Brain pericyte (primary cell): ENCODE results near the gene UROD.
A peak's percentile ranks its signal among the peaks of the same experiment; 100 is the strongest.
"Not testable (repeated sequence)": the region's sequence is repeated elsewhere in the genome, so short reads cannot be mapped to it uniquely, and the experiment has no call there.

Source experiments
- DNase-seq: peaks from one replicate; pipeline ENCODE4 v3.0.0-alpha.2; 2012; ENCODE audit warnings: low read depth, low spot score

UROD gene

GRCh38 chr1:45011837-45012638, at the start of gene UROD:
UROD (plus strand) TSS chr1:45012254; CDS start chr1:45012266, 12 bp downstream.
- peak; percentile 87 for DNase-seq

GRCh38 chr1:44962729-44963128, 49.3 kb upstream of the UROD start:
- DNase-seq: no peak

DNA sequence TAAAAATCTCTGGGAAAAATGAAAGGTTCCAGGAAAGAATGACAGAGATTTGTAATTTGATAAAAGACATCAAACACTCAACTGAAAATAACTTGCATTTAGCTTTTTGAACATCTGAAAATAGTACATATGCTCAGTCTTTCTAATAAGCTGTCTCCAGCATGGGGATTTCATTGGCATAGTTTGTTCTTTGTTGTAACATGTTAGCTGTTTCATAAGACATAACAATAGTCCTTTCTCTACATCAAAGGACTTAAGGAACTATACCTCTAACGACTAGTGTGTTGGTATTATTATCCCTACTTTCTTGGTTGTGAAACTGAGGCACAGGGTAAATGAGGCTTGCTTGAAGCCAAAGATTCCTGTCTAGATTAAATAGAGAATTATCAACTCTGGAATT, 47.7 kb upstream of the UROD start:
- DNase-seq: no peak

GRCh38 chr1:44970317-44970716, 41.7 kb upstream of the UROD start:
- no peak for DNase-seq

DNA sequence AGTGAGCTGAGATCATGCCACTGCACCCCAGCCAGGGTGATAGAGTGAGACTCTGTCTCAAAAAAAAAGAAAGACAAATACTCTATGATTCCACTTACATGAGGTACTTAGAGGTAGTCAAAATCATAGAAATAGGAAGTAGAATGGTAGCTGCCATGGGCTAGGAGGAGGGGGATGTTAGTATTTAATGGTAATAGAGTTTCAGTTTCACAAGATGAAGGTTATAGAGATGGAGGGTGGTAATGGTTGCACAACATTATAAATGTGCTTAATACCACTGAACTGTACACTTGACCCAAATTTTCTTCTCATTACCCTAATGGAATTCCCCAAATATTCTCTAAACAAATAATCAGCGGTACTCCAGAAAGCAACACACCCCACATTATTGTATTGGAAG, 38.4 kb upstream of the UROD start:
- no peak for DNase-seq

GRCh38 chr1:44976252-44976651, 35.8 kb upstream of the UROD start:
- DNase-seq: no peak

DNA sequence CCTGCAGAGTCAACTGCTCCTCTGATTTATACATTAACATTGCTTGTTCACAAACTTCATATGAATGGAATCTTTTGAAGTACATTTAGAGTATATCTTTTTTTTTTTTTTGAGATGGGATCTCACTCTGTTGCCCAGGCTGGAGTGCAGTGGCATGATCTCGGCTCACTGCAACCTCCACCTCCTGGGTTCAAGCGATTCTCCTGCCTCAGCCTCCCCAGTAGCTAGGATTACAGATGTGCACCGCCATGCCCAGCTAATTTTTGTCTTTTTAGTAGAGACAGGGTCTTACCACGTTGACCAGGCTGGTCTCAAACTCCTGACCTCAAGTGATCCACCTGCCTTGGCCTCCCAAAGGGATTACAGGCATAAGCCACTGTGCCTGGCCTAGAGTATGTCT, 34.7 kb upstream of the UROD start:
- not testable (repeated sequence) for DNase-seq

GRCh38 chr1:44985747-44986359, 26.2 kb upstream of the UROD start:
- DNase-seq: no peak

DNA sequence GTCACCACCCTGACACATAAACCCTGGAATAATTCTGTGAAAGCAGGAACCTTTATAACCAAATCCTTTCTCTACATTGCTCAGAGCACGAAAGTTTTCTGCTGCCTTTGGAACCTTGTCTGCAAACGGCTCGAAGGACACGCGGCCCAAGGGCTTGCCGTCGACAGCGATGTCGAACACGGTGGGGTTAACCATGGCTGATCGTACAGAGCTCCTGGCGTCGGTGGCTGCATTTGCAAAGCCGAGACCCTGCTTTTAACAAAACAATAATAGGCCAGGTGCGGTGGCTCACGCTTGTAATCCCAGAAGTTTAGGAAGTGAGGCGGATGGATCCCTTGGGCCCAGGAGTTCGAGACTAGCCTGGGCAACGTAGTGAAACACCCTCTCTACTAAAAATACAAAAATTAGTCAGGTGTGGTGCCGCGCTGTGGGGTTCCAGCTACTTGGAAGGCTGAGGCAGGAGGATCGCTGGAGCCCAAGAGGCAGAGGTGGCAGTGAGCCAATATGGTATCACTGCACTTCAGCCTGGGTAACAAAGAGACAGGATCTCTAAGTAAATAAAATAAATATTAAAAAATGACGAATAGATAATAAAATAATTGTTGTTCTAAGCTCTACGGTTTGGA, 23.4 kb upstream of the UROD start:
- no peak for DNase-seq

DNA sequence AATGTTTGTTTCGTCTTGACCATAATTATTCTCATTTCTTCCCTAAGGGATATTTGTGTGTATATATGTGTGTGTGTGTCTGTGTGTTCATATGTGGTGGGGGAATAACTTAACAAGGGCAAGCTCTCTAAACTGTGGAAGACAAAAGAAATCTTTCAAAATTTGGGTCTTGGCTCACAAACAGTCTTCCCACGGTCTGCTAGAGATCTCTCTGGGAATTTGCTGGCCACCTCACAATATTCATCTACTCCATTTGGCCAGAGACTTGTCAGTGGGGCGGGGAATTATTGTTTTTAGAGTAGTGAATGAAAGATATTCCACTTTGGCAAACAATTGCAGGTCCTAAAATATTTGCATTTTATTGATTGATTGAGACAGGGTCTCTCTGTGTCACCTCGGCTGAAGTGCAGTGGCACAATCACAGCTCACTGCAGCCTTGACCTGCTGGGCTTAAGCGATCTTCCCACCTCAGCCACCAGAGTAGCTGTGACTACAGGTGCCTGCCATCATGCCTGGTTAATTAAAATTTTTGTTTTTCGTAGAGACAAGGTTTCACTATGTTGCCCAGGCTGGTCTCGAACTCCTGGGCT, 17.6 kb upstream of the UROD start:
- no peak for DNase-seq

- no peak for DNase-seq
Measured at GRCh38 chr1:44995467-44996238, 16.4 kb upstream of the UROD start.

- no peak for DNase-seq
Measured at GRCh38 chr1:44999232-44999631, 12.8 kb upstream of the UROD start.

DNA sequence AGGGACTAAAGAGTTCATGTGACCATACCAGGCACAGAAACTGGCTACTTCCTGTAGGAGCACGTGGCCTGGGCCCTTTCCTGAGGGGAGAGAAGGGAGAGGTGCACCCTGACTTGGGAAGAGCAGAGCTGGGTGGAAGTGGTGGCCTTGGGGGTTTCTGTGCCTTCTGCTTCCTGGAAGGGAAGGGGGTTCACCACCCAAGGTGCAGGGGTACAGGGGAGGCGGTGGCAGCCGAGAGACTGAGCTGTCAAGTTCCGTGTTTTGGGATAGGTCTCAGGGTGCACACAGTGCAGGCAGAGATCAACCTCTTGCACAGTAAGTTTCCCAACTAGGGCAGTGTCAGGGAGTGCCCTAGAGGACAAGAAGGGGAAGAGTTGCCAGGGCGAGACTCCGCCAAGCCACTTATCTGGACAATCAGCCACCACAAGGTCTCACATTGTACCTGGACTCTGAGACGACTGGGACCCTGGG, 11.0 kb upstream of the UROD start:
- no peak for DNase-seq

DNA sequence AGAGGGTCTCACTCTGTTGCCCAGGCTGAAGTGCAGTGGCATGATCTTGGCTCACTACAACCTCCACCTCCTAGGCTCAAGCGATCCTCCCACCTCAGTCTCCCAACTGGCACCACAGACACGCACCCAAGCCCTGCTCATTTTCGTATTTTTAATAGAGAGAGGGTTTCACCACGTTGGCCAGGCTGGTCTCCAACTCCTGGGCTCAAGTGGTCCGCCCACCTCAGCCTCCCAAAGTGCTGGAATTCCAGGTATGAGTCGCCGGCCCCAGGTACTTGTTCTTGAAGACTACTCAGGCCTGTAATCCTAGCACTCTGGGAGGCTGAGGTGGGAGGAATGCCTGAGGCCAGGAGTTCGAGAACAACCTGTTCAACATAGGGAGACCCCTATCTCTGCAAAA, 10.5 kb upstream of the UROD start:
- DNase-seq: not testable (repeated sequence)

GRCh38 chr1:45002650-45003645, 9.1 kb upstream of the UROD start:
- no peak for DNase-seq

- DNase-seq: no peak
Measured at GRCh38 chr1:45003741-45004140, 8.3 kb upstream of the UROD start.

DNA sequence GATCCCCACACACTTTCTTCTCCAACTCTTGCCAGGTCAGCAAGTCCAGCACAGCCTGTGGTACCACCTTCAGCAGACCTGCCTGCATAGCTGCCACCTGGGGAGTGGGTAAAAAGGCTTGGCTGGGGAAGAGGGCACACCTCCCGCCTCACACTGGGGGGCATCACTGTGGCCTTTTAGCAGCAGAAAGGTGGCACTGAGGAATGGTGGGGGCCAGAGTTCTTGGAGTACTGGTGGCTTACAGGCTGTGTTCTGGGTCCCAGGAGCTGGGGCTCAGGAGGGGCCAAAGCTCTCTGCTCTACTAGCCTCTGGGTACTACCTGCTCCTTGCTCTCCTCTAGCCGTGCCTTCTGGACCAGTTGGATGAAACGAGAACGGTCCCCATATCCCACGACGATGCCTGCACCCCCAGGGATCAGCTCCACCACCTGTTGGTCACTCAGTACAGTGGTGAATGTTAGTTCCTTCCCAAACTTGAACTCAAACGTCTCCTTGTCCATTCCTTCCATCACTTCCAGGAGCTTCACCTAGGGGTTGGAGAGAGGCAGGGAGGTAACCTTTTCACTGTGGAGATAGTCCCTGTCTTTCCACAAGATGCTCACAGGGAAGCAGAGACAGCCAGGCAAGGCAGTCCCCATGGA, 7.7 kb upstream of the UROD start:
- no peak for DNase-seq

DNA sequence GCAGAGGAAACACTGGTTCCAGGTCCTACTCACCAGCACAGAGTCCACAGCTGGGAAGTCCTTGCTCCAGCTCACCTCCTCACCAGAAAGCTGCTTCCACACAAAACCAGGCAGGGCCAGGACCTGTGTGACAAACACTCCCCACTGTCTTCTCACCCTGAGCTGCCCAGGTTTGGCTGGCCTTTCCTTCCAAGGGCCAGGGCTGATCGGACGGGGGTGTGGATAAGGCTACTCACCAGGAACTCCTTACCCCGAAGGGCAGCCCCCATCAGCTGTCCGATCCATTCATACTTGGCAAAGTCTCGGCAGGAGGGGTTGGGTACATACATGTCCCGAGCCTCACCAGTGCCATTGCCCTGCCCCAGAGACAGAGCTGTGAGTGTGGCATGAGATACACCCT, 6.3 kb upstream of the UROD start:
- no peak for DNase-seq

GRCh38 chr1:45007311-45007710, 4.7 kb upstream of the UROD start:
- no peak for DNase-seq

- no peak for DNase-seq
Measured at GRCh38 chr1:45008076-45008475, 4.0 kb upstream of the UROD start.
